Measurements from ENCODE around the gene MICOS13. TPM values are rescaled to one million over a fixed set of nuclear protein-coding genes. Genes with fewer than 3 reads are reported as not detected.

MICOS13 gene
- total RNA-seq, 2 donors from 2014 or later, result 42.8 to 54.2 TPM

DNA sequence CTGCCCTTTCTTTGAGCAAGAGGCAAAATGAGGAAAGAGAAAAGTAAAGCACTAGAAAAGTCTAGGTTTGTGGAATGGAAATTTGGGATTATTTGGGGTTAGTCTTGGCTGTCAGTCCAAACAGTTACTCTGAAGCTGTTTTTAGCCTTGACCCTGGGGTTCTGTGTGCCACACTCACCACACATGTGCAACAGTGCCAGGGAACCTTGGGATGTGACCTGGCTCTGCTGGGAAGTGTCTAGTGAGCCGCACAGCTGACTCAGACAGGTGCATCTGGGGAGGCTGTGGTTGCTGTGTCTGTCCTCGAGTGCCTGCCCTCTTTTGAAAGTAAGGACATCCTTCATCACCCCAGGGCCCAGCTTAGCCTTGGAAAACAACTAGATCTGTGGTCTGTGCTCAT lies 15.8 kb downstream of the MICOS13 start:
- no peaks in the 10 kb centered on the region for H3K27me3 ChIP-seq (replicated peaks; ENCODE audit: insufficient read depth)
- TF ChIP-seq POLR2AphosphoS5 (IDR thresholded peaks at IDR 0.05), result no peak
- no peak for TF ChIP-seq POLR2A (IDR thresholded peaks at IDR 0.05)
- TF ChIP-seq, protein P1, sequence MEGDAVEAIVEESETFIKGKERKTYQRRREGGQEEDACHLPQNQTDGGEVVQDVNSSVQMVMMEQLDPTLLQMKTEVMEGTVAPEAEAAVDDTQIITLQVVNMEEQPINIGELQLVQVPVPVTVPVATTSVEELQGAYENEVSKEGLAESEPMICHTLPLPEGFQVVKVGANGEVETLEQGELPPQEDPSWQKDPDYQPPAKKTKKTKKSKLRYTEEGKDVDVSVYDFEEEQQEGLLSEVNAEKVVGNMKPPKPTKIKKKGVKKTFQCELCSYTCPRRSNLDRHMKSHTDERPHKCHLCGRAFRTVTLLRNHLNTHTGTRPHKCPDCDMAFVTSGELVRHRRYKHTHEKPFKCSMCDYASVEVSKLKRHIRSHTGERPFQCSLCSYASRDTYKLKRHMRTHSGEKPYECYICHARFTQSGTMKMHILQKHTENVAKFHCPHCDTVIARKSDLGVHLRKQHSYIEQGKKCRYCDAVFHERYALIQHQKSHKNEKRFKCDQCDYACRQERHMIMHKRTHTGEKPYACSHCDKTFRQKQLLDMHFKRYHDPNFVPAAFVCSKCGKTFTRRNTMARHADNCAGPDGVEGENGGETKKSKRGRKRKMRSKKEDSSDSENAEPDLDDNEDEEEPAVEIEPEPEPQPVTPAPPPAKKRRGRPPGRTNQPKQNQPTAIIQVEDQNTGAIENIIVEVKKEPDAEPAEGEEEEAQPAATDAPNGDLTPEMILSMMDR (IDR thresholded peaks at IDR 0.05), result no peak
- peaks cover 29 to 65% of the 10 kb centered on the region in 2 donors for H3K36me3 ChIP-seq
- no peak for DNase-seq (ENCODE audit: low spot score)
- 97% methylated on average over 2 of the region's 2 CpGs for WGBS
- H3K4me3 ChIP-seq, result no peak overlapping the region
- intact Hi-C loops (cut with DNase I), result no loop called here
- no peak overlapping the region for H3K27ac ChIP-seq
- H3K9me3 ChIP-seq, result no peaks in the 10 kb centered on the region
- H3K4me1 ChIP-seq (replicated peaks), result no peaks in the 10 kb centered on the region

DNA sequence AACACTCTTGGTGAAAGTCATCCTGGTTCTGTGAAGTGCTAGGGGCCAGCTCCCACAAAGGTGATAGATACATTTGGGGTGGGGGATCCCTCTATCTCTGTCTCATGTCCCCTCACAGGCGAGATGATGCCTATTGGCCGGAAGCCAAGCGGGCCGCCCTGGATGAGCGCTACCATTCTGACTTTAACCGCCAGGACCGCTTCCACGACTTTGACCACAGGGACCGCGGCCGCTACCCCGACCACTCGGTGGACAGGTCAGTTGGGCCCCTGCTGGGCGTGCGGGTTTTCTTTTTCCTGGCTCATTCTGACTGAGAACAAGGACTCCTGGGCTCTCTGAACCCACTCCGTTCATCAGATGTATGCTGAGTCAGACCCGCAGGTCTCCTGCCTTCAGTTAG lies 16.4 kb downstream of the MICOS13 start:
- Histone ChIP-seq H3K9me3 (no peaks in the 10 kb centered on the region), H3K4me3 (no peak overlapping the region), H3K27me3 (replicated peaks; ENCODE audit: insufficient read depth) (no peaks in the 10 kb centered on the region), H3K4me1 (replicated peaks) (no peaks in the 10 kb centered on the region), H3K36me3 (peaks cover 29 to 62% of the 10 kb centered on the region in 2 donors), H3K27ac (no peak overlapping the region)
- no peak for DNase-seq (ENCODE audit: low spot score)
- intact Hi-C loops (cut with DNase I), result no loop called here
- WGBS, result 95% methylated on average over 17 of the region's 17 CpGs
- TF ChIP-seq POLR2AphosphoS5 (IDR thresholded peaks at IDR 0.05) (no peak), POLR2A (IDR thresholded peaks at IDR 0.05) (no peak)

DNA sequence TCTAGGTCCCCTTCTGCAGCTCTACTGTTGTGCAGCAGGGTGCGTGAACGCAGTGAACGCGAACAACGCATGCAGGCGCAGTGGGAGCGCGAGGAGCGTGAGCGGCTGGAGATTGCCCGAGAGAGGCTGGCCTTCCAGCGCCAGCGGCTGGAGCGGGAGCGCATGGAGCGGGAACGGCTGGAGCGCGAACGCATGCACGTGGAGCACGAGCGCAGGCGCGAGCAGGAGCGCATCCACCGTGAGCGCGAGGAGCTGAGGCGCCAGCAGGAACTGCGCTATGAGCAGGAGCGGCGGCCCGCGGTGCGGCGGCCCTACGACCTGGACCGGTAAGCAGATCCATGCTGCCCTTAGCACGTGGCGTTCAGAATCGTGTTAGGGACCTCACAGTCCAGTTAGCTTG lies 18.8 kb downstream of the MICOS13 start:
- intact Hi-C loops (cut with DNase I), result no loop called here
- peaks cover 31 to 55% of the 10 kb centered on the region in 2 donors for H3K36me3 ChIP-seq

DNA sequence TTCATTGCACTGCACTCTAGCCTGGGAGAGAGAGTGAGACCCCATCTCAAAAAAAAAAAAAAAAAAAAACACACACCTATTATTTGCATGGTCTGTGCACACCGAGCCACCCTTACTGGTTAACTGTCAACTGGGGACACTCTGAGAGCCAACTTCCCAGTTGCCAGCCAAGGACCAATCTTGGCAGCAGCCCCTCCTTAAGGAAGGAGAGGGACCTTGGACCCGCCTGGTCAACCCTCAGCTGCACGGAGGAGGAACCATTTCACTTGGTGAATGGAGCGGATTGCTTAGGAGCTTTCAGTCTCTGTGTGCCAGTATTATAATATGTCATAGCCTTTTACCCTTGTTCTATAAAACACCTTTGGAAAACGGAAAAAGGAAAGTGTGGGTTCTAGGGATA lies 24.9 kb downstream of the MICOS13 start:
- Histone ChIP-seq H3K9me3 (no peaks in the 10 kb centered on the region), H3K4me3 (no peak overlapping the region), H3K27me3 (replicated peaks; ENCODE audit: insufficient read depth) (no peaks in the 10 kb centered on the region), H3K4me1 (replicated peaks) (no peaks in the 10 kb centered on the region), H3K27ac (no peak overlapping the region), H3K36me3 (peaks cover 38 to 46% of the 10 kb centered on the region in 2 donors)
- WGBS, result 80% methylated on average over 5 of the region's 5 CpGs
- no peak for TF ChIP-seq POLR2A (IDR thresholded peaks at IDR 0.05)
- TF ChIP-seq POLR2AphosphoS5 (IDR thresholded peaks at IDR 0.05), result no peak
- TF ChIP-seq, protein P1 (IDR thresholded peaks at IDR 0.05), result no peak
- DNase-seq (ENCODE audit: low spot score), result no peak
- intact Hi-C loops (cut with DNase I), result no loop called here

More for the DNA sequence above, 18.8 kb downstream of the MICOS13 start:
- no peaks in the 10 kb centered on the region for H3K9me3 ChIP-seq
- no peak for DNase-seq (ENCODE audit: low spot score)
- H3K27me3 ChIP-seq (replicated peaks; ENCODE audit: insufficient read depth), result no peaks in the 10 kb centered on the region
- no peaks in the 10 kb centered on the region for H3K4me1 ChIP-seq (replicated peaks)
- TF ChIP-seq POLR2A (IDR thresholded peaks at IDR 0.05) (no peak), POLR2AphosphoS5 (IDR thresholded peaks at IDR 0.05) (no peak)
- TF ChIP-seq, protein P1 (IDR thresholded peaks at IDR 0.05), result no peak
- 97% methylated on average over 42 of the region's 42 CpGs for WGBS
- no peak overlapping the region for H3K4me3 ChIP-seq
- no peak overlapping the region for H3K27ac ChIP-seq

DNA sequence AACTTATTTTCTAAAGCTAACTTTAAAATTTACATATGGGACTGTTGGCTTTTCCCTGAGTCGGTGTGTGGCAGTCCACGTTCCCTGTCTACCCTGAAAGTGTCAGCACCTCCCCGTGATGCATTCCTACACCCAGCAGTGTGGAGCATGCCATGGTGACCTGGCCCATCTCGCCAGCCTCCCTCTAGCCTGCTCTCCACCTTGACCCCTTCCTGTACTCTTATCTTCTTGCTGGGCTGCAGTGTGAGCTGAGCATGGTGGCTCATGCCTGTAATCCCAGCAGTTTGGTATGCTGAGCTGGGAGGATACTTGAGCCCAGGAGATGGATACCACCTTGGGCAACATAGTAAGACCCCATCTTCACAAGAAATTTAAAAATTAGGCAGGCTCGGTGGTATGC lies 25.4 kb downstream of the MICOS13 start:
- Histone ChIP-seq H3K27me3 (replicated peaks; ENCODE audit: insufficient read depth) (no peaks in the 10 kb centered on the region), H3K4me1 (replicated peaks) (no peaks in the 10 kb centered on the region), H3K27ac (no peak overlapping the region), H3K36me3 (peaks cover 42 to 46% of the 10 kb centered on the region in 2 donors), H3K4me3 (no peak overlapping the region), H3K9me3 (no peaks in the 10 kb centered on the region)
- intact Hi-C loops (cut with DNase I), result no loop called here
- whole genome bisulfite sequencing, result 92% methylated on average over 5 of the region's 5 CpGs
- TF ChIP-seq, protein P1 (IDR thresholded peaks at IDR 0.05), result no peak
- TF ChIP-seq POLR2AphosphoS5 (IDR thresholded peaks at IDR 0.05) (no peak), POLR2A (IDR thresholded peaks at IDR 0.05) (no peak)
- DNase-seq (ENCODE audit: low spot score), result no peak

All from prostate gland (tissue), 2 donors.